K562 (cell line): ENCODE data around the gene ZNF692.

ENCODE experiments used
- ATF7 ChIP-seq: fragments of 450-650 bp; IDR thresholded peaks from 2 replicates; pipeline ENCODE4 v1.7.1; 2014; ENCODE audit warnings: mild to moderate bottlenecking, moderate library complexity
- CHD2 ChIP-seq: IDR thresholded peaks from 2 replicates; pipeline ENCODE4 v1.6.1; 2011; ENCODE audit warnings: low read depth, low read length
- CTCF ChIP-seq, 3 experiments: IDR thresholded peaks in 2 of 3; conservative IDR thresholded peaks in 1 of 3; 2 replicates each; pipeline ENCODE4 v1.5.1; 2011 to 2012; ENCODE audit warnings: low read length in 3 of 3, mild to moderate bottlenecking in 3 of 3, control low read depth in 2 of 3, improper control_type of control experiment in 1 of 3, inconsistent platforms in 1 of 3, low read depth in 1 of 3, mixed read lengths in 1 of 3, moderate library complexity in 1 of 3; ENCODE audit not compliant: insufficient read depth in 2 of 3
- ETV6 ChIP-seq, 3 experiments: fragments of 150-350 bp in 1 of 3; sonication (generic) in 1 of 3; formaldehyde crosslinking in 1 of 3; IDR thresholded peaks; 2 replicates each; pipeline versions ENCODE4 v1.6.1 to v1.8.0; 2014 to 2022; ENCODE audit warnings: borderline replicate concordance in 2 of 3, low read depth in 2 of 3, antibody characterized with exemption in 1 of 3, low read length in 1 of 3, mild to moderate bottlenecking in 1 of 3, missing genetic modification reagents in 1 of 3
- GABPA ChIP-seq: fragments of 200-800 bp; sonication (Bioruptor generic); conservative IDR thresholded peaks from 2 replicates; pipeline ENCODE4 v1.6.1; 2016; ENCODE audit warnings: low read depth, missing genetic modification characterization, missing compliant biosample characterization
- JUN ChIP-seq, 2 experiments: sonication (generic) in 1 of 2; formaldehyde crosslinking in 1 of 2; IDR thresholded peaks; 2 replicates each; pipeline versions ENCODE4 v1.6.1 to v1.8.0; 2012 to 2022; ENCODE audit warnings: borderline replicate concordance in 2 of 2, mild to moderate bottlenecking in 2 of 2, improper control_type of control experiment in 1 of 2, low read depth in 1 of 2, low read length in 1 of 2, missing genetic modification reagents in 1 of 2
- PCBP2 ChIP-seq: fragments of 200-400 bp; formaldehyde crosslinking; IDR thresholded peaks from 2 replicates; pipeline ENCODE4 v1.6.1; 2018; ENCODE audit warnings: low read length, low read depth, mild to moderate bottlenecking, moderate library complexity; ENCODE audit not compliant: poor library complexity, severe bottlenecking
- RFX7 ChIP-seq: fragments of 250-450 bp; sonication (Bioruptor Pico); IDR thresholded peaks from 2 replicates; pipeline ENCODE4 v1.5.1; 2021; ENCODE audit warnings: mild to moderate bottlenecking
- SAP30 ChIP-seq: fragments of 200-600 bp; sonication (generic); IDR thresholded peaks from 2 replicates; pipeline ENCODE4 v1.6.1; 2012; ENCODE audit warnings: borderline replicate concordance, low read depth, mild to moderate bottlenecking, moderate library complexity, low read length, control low read depth, inconsistent platforms; ENCODE audit not compliant: insufficient read depth, poor library complexity, severe bottlenecking
- SMC3 ChIP-seq: conservative IDR thresholded peaks from 2 replicates; pipeline ENCODE4 v1.6.1; 2011; ENCODE audit warnings: low read depth, low read length, improper control_type of control experiment; ENCODE audit not compliant: insufficient read depth
- SP1 ChIP-seq: sonication (generic); formaldehyde crosslinking; IDR thresholded peaks from 2 replicates; pipeline ENCODE4 v1.8.1; 2022; ENCODE audit warnings: mild to moderate bottlenecking, missing genetic modification reagents
- ZEB2 ChIP-seq: fragments of 450-650 bp; IDR thresholded peaks from 2 replicates; pipeline ENCODE4 v1.6.1; 2016

- TF ChIP-seq RFX7 (no peak), SAP30 (no peak), PCBP2 (no peak), SMC3 (no peak), ZEB2 (no peak), CHD2 (no peak), SP1 (no peak), ATF7 (no peak), CTCF (IDR thresholded peaks at IDR 0.05 in 2 of 3, conservative IDR thresholded peaks at IDR 0.05 in 1 of 3; ENCODE audit: insufficient read depth in 2 of 3, low read depth in 1 of 3, low read length in 3 of 3) (no peak), JUN (IDR thresholded peaks at IDR 0.05; ENCODE audit: borderline replicate concordance, low read depth, low read length) (no peak), JUN (CRISPR knock-in tag; IDR thresholded peaks at IDR 0.05; ENCODE audit: borderline replicate concordance) (no peak), GABPA (tag) (no peak), ETV6 (IDR thresholded peaks at IDR 0.05; ENCODE audit: borderline replicate concordance in 1 of 2, low read depth in 2 of 2, low read length in 1 of 2) (no peak), ETV6 (CRISPR knock-in tag; IDR thresholded peaks at IDR 0.05; ENCODE audit: borderline replicate concordance) (no peak)
These were observed 35.3 kb downstream of the ZNF692 start for GRCh38 chr1:248823517-248824001.
